HepG2 (cell line): ENCODE measurements around the gene TBC1D5. TPM values are rescaled to one million over a fixed set of nuclear protein-coding genes. Genes with fewer than 3 reads are reported as not detected.

Experiments used
- ATAC-seq: fragments of 200-7000 bp; cut with Tn5 transposase; 3 replicates; pipeline ENCODE4 v1.9.1; 2020; ENCODE audit warnings: mild to moderate bottlenecking, moderate library complexity
- BruUV-seq: library from RNA; stranded (reverse); fragments of 400-500 nt; replicated peaks from 2 replicates; lab custom pipeline; 2021; lab: Mats Ljungman, UMichigan
- CTCF ChIA-PET: fragments of 300-600 bp; formaldehyde crosslinking; extraction: SDS; loops from one replicate; lab custom pipeline; 2021; ENCODE audit warnings: low total read pairs, inconsistent platforms, low intra/inter-chr PET ratio; lab: Yijun Ruan, JAX
- POLR2A ChIA-PET: fragments of 350-600 bp; sonication (Branson Sonifier 250); formaldehyde crosslinking; loops from one replicate; lab custom pipeline; 2020; ENCODE audit warnings: antibody characterized with exemption, inconsistent platforms; lab: Yijun Ruan, JAX
- DNase-seq: peaks from one replicate; pipeline ENCODE4 v3.0.0-alpha.2; 2015; ENCODE audit warnings: low spot score
- FAIRE-seq: peaks from 3 replicates; lab custom pipeline; 2011; peaks lifted over from hg19 to GRCh38; lab: Jason Lieb, UNC
- H2AFZ ChIP-seq: one replicate; pipeline ENCODE4 v1.6.1; 2011; ENCODE audit warnings: low read length, inconsistent platforms
- H3K27ac ChIP-seq: fragments of 300-600 bp; 3 replicates; pipeline ENCODE4 v1.8.0; 2011; ENCODE audit warnings: mixed run types, mild to moderate bottlenecking, mixed read lengths, low read length, inconsistent platforms; ENCODE audit not compliant: insufficient read depth; ENCODE audit errors: extremely low read length
- H3K27me3 ChIP-seq, 2 experiments: fragments of 200-600 bp in 1 of 2; 2 replicates in 1 of 2; 3 replicates in 1 of 2; pipeline versions ENCODE4 v1.6.0 to v1.8.0; 2011; ENCODE audit warnings: low read length in 2 of 2, mild to moderate bottlenecking in 2 of 2, moderate library complexity in 2 of 2, inconsistent platforms in 1 of 2; ENCODE audit not compliant: insufficient read depth in 2 of 2, control insufficient read depth in 1 of 2
- H3K36me3 ChIP-seq, 2 experiments: fragments of 200-600 bp in 1 of 2; replicated peaks in 1 of 2; 2 replicates in 1 of 2; 3 replicates in 1 of 2; pipeline versions ENCODE4 v1.5.1 to v1.8.0; 2011; ENCODE audit warnings: low read length in 2 of 2, inconsistent platforms in 1 of 2; ENCODE audit not compliant: insufficient read depth in 2 of 2, control insufficient read depth in 1 of 2
- H3K4me1 ChIP-seq: 2 replicates; pipeline ENCODE4 v1.5.1; 2012; ENCODE audit warnings: low read length, inconsistent platforms; ENCODE audit not compliant: insufficient read depth
- H3K4me2 ChIP-seq: 2 replicates; pipeline ENCODE4 v1.6.0; 2011; ENCODE audit warnings: low read depth, low read length, inconsistent platforms
- H3K4me3 ChIP-seq, 3 experiments: fragments of 200-600 bp in 1 of 3; sonication (generic), shearing (Covaris generic) in 1 of 3; replicated peaks in 1 of 3; 2 replicates each; pipeline ENCODE4 v1.5.1; 2011 to 2016; ENCODE audit warnings: low read length in 3 of 3, inconsistent platforms in 2 of 3, low read depth in 2 of 3, mild to moderate bottlenecking in 2 of 3, control low read depth in 1 of 3, mixed read lengths in 1 of 3; ENCODE audit not compliant: insufficient read depth in 1 of 3
- H3K79me2 ChIP-seq: one replicate; pipeline ENCODE4 v1.6.1; 2011; ENCODE audit warnings: low read length, inconsistent platforms; ENCODE audit not compliant: insufficient read depth
- H3K9ac ChIP-seq: 2 replicates; pipeline ENCODE4 v1.6.0; 2011; ENCODE audit warnings: mild to moderate bottlenecking, low read depth, low read length, inconsistent platforms; ENCODE audit not compliant: insufficient read depth
- H3K9me3 ChIP-seq: 2 replicates; pipeline ENCODE4 v1.5.1; 2012; ENCODE audit warnings: mild to moderate bottlenecking, low read length
- H4K20me1 ChIP-seq: 2 replicates; pipeline ENCODE4 v1.6.0; 2011; ENCODE audit warnings: inconsistent platforms, mild to moderate bottlenecking, low read length, moderate library complexity; ENCODE audit not compliant: insufficient read depth
- ATF7-NPFF ChIP-seq: sonication (generic); formaldehyde crosslinking; IDR thresholded peaks from 2 replicates; pipeline ENCODE4 v1.8.1; 2023; ENCODE audit warnings: mild to moderate bottlenecking, low read depth, missing genetic modification reagents, moderate library complexity
- BCL6 ChIP-seq: IDR thresholded peaks from 2 replicates; pipeline ENCODE4 v1.6.1; 2016; ENCODE audit warnings: missing genetic modification reagents, missing compliant biosample characterization
- MAFF ChIP-seq: IDR thresholded peaks from 2 replicates; pipeline ENCODE4 v1.6.1; 2011; ENCODE audit warnings: low read depth, low read length, improper control_type of control experiment
- MAFK ChIP-seq, 2 experiments: IDR thresholded peaks in 1 of 2; conservative IDR thresholded peaks in 1 of 2; 2 replicates each; pipeline ENCODE4 v1.6.1; 2011; ENCODE audit warnings: improper control_type of control experiment in 2 of 2, low read length in 2 of 2
- NFE2L1 ChIP-seq: sonication (generic); formaldehyde crosslinking; IDR thresholded peaks from 2 replicates; pipeline ENCODE4 v1.4.0; 2020; ENCODE audit warnings: missing genetic modification reagents, mild to moderate bottlenecking, borderline replicate concordance
- NFRKB ChIP-seq: fragments of 450-650 bp; IDR thresholded peaks from 2 replicates; pipeline ENCODE4 v1.6.1; 2017
- TFE3 ChIP-seq: IDR thresholded peaks from 2 replicates; pipeline ENCODE4 v1.6.1; 2016
- ZBTB3 ChIP-seq: sonication (generic); formaldehyde crosslinking; IDR thresholded peaks from 2 replicates; pipeline ENCODE4 v1.4.0; 2020; ENCODE audit warnings: low read depth, mild to moderate bottlenecking, moderate library complexity, missing genetic modification reagents, borderline replicate concordance
- ZNF12 ChIP-seq: sonication (generic); formaldehyde crosslinking; IDR thresholded peaks from 2 replicates; pipeline ENCODE4 v1.5.0; 2020; ENCODE audit warnings: missing genetic modification reagents
- ZNF256 ChIP-seq: sonication (generic); formaldehyde crosslinking; conservative IDR thresholded peaks from 2 replicates; pipeline ENCODE4 v1.4.0; 2020; ENCODE audit warnings: missing genetic modification reagents
- ZNF354B ChIP-seq: sonication (generic); formaldehyde crosslinking; IDR thresholded peaks from 2 replicates; pipeline ENCODE4 v1.8.0; 2022; ENCODE audit warnings: mild to moderate bottlenecking, missing genetic modification reagents
- ZNF431 ChIP-seq: sonication (generic); formaldehyde crosslinking; IDR thresholded peaks from 2 replicates; pipeline ENCODE4 v1.9.0; 2022; ENCODE audit warnings: missing genetic modification reagents, low read depth, mild to moderate bottlenecking, borderline replicate concordance
- ZNF543 ChIP-seq: sonication (generic); formaldehyde crosslinking; IDR thresholded peaks from 2 replicates; pipeline ENCODE4 v1.4.0; 2020; ENCODE audit warnings: mild to moderate bottlenecking, missing genetic modification reagents
- ZNF639 ChIP-seq: conservative IDR thresholded peaks from 2 replicates; pipeline ENCODE4 v1.6.1; 2018; ENCODE audit warnings: missing genetic modification reagents
- WGBS: methylation state at CpG from one replicate; pipeline ENCODE4 v1.1.6; 2017; ENCODE audit warnings: low lambda C conversion rate; 5-methylcytosine and 5-hydroxymethylcytosine counted together
- in situ Hi-C: cut with HindIII; loops from 2 replicates; pipeline ENCODE4 v1.10.0; 2017; ENCODE audit warnings: low pct_unique_long_range_greater_than_20kb; ENCODE audit not compliant: extremely low pct_ligation_motif_present
- intact Hi-C: fragments of 100-400 bp; cut with micrococcal nuclease; formaldehyde crosslinking; loops from one replicate; pipeline ENCODE4 v1.10.0; 2022; ENCODE audit not compliant: unreplicated experiment
- polyA plus RNA-seq, 8 experiments: library from polyadenylated mRNA; depleted of rRNA in 3 of 8; stranded (reverse) in 7 of 8; unstranded in 1 of 8; fragments of >200 nt; fragmentation: Illumina TruSeq in 4 of 8; extraction: Trizol in 4 of 8; gene quantifications; 2 replicates each; pipeline versions ENCODE4 v1.2.1 to v1.2.3, GENCODE V29; 2011 to 2016; ENCODE audit warnings: low read depth in 4 of 8, missing spikeins in 1 of 8, mixed read lengths in 1 of 8; ENCODE audit not compliant: insufficient read depth in 1 of 8
- total RNA-seq, 5 experiments: library from RNA; depleted of rRNA; stranded (reverse); fragments of >200 nt; fragmentation: Illumina TruSeq; extraction: Trizol; gene quantifications; 2 replicates each; pipeline ENCODE4 v1.2.3, GENCODE V29; 2016; ENCODE audit warnings: low read depth in 1 of 5
- TF ChIP-seq, protein P1 (sequence below): sonication (generic); formaldehyde crosslinking; IDR thresholded peaks from 2 replicates; pipeline ENCODE4 v1.4.0; 2020; ENCODE audit warnings: mild to moderate bottlenecking, low read depth, missing genetic modification reagents
- TF ChIP-seq, protein P2 (sequence below): sonication (generic); formaldehyde crosslinking; IDR thresholded peaks from 2 replicates; pipeline ENCODE4 v1.5.0; 2020; ENCODE audit warnings: missing genetic modification reagents

The TBC1D5 gene
- total and polyA plus RNA-seq, 2 of the 13 experiments (the other 11 are each of a cell fraction or from before 2014, with no cell fraction given): 19.2 to 33.3 TPM

- H2AFZ ChIP-seq: no peak overlapping the region
- CTCF ChIA-PET: no interaction called here
- whole genome bisulfite sequencing: 98% methylated on average over 2 of the region's 2 CpGs
- no peaks in the 10 kb centered on the region for H3K9me3 ChIP-seq
- no peaks in the 10 kb centered on the region for H3K4me1 ChIP-seq
- BruUV-seq: no TSS peak
- no peaks in the 10 kb centered on the region for H3K79me2 ChIP-seq
- H3K4me3 ChIP-seq: no peak overlapping the region
- TF ChIP-seq MAFK (conservative IDR thresholded peaks at IDR 0.05 in 1 of 2, IDR thresholded peaks at IDR 0.05 in 1 of 2; ENCODE audit: low read length in 2 of 2): peak; percentile 38 to 56; a peak in 2 of 4 replicates
- no peak for TF ChIP-seq NFE2L1 (CRISPR knock-in tag)
- TF ChIP-seq, protein P1, sequence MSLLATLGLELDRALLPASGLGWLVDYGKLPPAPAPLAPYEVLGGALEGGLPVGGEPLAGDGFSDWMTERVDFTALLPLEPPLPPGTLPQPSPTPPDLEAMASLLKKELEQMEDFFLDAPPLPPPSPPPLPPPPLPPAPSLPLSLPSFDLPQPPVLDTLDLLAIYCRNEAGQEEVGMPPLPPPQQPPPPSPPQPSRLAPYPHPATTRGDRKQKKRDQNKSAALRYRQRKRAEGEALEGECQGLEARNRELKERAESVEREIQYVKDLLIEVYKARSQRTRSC (CRISPR knock-in tag): no peak
- TF ChIP-seq ZNF12 (CRISPR knock-in tag): no peak
- no peak for TF ChIP-seq ZNF543 (CRISPR knock-in tag)
- TF ChIP-seq BCL6: no peak
- TF ChIP-seq ZNF431 (CRISPR knock-in tag): no peak
- no peak for TF ChIP-seq ATF7-NPFF (CRISPR knock-in tag)
- no peak for TF ChIP-seq ZNF256
- TF ChIP-seq NFRKB: no peak
- TF ChIP-seq TFE3 (CRISPR knock-in tag): no peak
- no peak for TF ChIP-seq ZNF639 (CRISPR knock-in tag)
- TF ChIP-seq ZNF354B (CRISPR knock-in tag): no peak
- 0 out of 2 replicates have a peak, but pooled peaks have one; percentile 3 for TF ChIP-seq MAFF
- TF ChIP-seq, protein P2, sequence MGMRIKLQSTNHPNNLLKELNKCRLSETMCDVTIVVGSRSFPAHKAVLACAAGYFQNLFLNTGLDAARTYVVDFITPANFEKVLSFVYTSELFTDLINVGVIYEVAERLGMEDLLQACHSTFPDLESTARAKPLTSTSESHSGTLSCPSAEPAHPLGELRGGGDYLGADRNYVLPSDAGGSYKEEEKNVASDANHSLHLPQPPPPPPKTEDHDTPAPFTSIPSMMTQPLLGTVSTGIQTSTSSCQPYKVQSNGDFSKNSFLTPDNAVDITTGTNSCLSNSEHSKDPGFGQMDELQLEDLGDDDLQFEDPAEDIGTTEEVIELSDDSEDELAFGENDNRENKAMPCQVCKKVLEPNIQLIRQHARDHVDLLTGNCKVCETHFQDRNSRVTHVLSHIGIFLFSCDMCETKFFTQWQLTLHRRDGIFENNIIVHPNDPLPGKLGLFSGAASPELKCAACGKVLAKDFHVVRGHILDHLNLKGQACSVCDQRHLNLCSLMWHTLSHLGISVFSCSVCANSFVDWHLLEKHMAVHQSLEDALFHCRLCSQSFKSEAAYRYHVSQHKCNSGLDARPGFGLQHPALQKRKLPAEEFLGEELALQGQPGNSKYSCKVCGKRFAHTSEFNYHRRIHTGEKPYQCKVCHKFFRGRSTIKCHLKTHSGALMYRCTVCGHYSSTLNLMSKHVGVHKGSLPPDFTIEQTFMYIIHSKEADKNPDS: no peak
- no peak for TF ChIP-seq ZBTB3 (CRISPR knock-in tag)
- DNase-seq (no peak), ATAC-seq (no peak), FAIRE-seq (no peak)
- POLR2A ChIA-PET: no interaction called here
- H3K9ac ChIP-seq: no peak overlapping the region
- no peaks in the 10 kb centered on the region for H3K27me3 ChIP-seq
- intact Hi-C loops: no loop called here
- H3K36me3 ChIP-seq: no peaks in the 10 kb centered on the region
- in situ Hi-C loops: no loop called here
- no peaks in the 10 kb centered on the region for H4K20me1 ChIP-seq
- H3K4me2 ChIP-seq: no peak overlapping the region
- no peak overlapping the region for H3K27ac ChIP-seq
These were observed 240.7 kb downstream of the TBC1D5 start for GRCh38 chr3:17501745-17502144.
